ENCODE measurements around the gene DIP2B. TPM values are rescaled to one million over a fixed set of nuclear protein-coding genes. Genes with fewer than 3 reads are reported as not detected.

Gene DIP2B
- total and polyA plus RNA-seq, 2 donors from 2014 or later, result 4.6 to 23.3 TPM

DNA sequence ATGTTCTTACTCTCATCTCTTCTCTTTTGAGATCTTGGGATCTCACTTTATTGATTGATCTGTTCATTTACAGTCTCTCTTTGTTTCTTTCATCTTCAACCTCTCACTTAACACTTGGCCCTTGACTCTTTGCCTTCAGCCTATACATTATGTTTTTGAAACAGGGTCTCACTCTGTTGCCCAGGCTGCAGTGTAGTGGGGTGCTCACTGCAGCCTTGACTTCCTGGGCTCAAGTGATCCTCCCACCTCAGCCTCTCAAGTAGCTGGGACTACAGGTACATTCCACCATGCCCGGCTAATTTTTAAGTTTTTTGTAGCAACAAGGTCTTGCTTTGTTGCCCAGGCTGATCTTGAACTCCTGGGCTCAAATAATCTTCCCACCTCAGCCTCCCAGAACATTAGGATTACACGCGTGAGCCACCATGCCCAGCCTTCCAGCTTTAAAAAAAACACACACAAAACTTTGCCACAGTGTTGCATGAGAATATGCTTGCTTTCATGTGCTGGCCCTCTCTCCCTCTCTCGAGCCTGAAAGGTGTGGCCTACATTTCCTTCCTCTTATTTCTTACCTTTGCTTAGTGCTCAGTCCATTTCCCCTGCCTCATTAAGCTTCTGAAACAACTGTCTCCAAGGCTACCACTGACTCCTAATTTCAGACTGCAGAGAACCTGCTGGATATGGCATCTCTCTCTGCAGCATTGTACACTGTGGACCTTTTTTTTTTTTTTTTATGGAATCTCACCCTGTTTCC is 9.9 kb downstream of the DIP2B start:
- H3K9me3 ChIP-seq (ENCODE audit: control insufficient read depth in 2 of 3, insufficient read depth in 1 of 3, low read length in 3 of 3), result no peaks in the 10 kb centered on the region
- H3K36me3 ChIP-seq (ENCODE audit: control insufficient read depth in 2 of 3, insufficient read depth in 3 of 3, low read length in 3 of 3), result no peaks in the 10 kb centered on the region
- intact Hi-C loops (cut with DNase I), result no loop called here
- no peak for DNase-seq
- peaks cover 0 to 11% (median 0%) of the 10 kb centered on the region in 3 donors for H3K4me1 ChIP-seq (ENCODE audit: control insufficient read depth in 2 of 3, insufficient read depth in 2 of 3, low read depth in 1 of 3, low read length in 3 of 3)
- TF ChIP-seq, protein P1, sequence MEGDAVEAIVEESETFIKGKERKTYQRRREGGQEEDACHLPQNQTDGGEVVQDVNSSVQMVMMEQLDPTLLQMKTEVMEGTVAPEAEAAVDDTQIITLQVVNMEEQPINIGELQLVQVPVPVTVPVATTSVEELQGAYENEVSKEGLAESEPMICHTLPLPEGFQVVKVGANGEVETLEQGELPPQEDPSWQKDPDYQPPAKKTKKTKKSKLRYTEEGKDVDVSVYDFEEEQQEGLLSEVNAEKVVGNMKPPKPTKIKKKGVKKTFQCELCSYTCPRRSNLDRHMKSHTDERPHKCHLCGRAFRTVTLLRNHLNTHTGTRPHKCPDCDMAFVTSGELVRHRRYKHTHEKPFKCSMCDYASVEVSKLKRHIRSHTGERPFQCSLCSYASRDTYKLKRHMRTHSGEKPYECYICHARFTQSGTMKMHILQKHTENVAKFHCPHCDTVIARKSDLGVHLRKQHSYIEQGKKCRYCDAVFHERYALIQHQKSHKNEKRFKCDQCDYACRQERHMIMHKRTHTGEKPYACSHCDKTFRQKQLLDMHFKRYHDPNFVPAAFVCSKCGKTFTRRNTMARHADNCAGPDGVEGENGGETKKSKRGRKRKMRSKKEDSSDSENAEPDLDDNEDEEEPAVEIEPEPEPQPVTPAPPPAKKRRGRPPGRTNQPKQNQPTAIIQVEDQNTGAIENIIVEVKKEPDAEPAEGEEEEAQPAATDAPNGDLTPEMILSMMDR (IDR thresholded peaks at IDR 0.05; ENCODE audit: borderline replicate concordance, extremely low read depth, insufficient read depth), result no peak
- no peak for FAIRE-seq
- no peaks in the 10 kb centered on the region for H3K27me3 ChIP-seq (ENCODE audit: control insufficient read depth, insufficient read depth, low read length)
- no peak overlapping the region for H3K4me3 ChIP-seq (ENCODE audit: low read length in 3 of 3)
- no peak overlapping the region for H3K27ac ChIP-seq (ENCODE audit: low read depth in 2 of 2, low read length in 2 of 2)
- H3K9ac ChIP-seq (ENCODE audit: low read length in 3 of 3), result no peak overlapping the region

DNA sequence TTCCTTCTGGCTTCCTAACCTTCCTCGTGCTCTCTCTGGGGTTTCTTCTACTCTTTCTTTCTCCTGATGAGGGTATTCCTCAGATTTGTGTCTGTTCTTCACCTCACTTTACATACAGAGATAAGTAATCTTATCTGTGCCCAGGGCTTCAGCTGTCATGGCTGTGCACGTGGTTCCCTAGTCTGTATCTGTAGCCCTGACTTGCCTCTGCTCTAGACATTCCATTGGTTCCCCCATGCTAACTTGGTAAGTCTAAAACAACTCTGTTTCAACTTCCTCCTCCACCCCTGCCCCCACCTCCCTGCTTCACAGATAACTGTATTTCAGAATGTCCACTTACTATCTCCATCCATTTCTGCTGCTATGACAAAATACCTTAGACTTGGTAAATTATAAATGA is 10.8 kb downstream of the DIP2B start:
- Histone ChIP-seq H3K36me3 (ENCODE audit: control insufficient read depth in 2 of 3, insufficient read depth in 3 of 3, low read length in 3 of 3) (no peaks in the 10 kb centered on the region), H3K27me3 (ENCODE audit: control insufficient read depth, insufficient read depth, low read length) (no peaks in the 10 kb centered on the region), H3K27ac (ENCODE audit: low read depth in 2 of 2, low read length in 2 of 2) (no peak overlapping the region), H3K4me3 (ENCODE audit: low read length in 3 of 3) (no peak overlapping the region), H3K9ac (ENCODE audit: low read length in 3 of 3) (no peak overlapping the region), H3K9me3 (ENCODE audit: control insufficient read depth in 2 of 3, insufficient read depth in 1 of 3, low read length in 3 of 3) (no peaks in the 10 kb centered on the region), H3K4me1 (ENCODE audit: control insufficient read depth in 2 of 3, insufficient read depth in 2 of 3, low read depth in 1 of 3, low read length in 3 of 3) (peaks cover 0 to 11% (median 0%) of the 10 kb centered on the region in 3 donors)
- TF ChIP-seq, protein P1 (IDR thresholded peaks at IDR 0.05; ENCODE audit: borderline replicate concordance, extremely low read depth, insufficient read depth), result no peak
- DNase-seq (no peak), FAIRE-seq (no peak)
- intact Hi-C loops (cut with DNase I), result no loop called here

DNA sequence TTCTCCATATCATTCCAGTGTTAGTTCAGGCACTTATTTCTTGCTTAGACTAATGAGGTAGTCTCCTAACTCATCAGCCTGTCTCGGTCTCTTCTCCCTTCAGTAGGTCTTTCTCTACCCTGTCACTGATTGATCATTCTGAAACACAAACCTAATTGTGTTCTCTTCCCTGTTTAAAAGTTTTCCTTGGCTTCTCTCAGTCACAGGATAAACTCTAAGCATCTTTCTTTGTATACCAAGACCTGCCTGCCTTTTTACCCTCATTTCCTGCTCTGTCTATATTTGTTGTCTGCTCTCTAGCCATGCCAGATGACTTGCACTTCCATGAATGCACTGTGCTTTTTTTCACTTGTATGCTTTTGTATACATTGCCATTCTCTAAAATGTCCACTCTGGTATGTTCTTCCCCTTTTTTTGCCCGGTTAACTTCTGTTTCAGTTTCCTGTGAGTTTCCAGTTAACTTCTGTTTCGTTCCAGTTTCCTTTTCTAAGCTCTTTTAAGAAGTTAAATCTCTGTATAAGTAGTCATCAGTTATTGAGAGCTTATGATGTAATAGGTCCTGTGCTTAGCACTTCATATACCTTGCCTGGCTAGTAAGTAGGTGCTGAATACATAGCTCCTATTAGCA is 12.8 kb downstream of the DIP2B start:
- Histone ChIP-seq H3K4me1 (ENCODE audit: control insufficient read depth in 2 of 3, insufficient read depth in 2 of 3, low read depth in 1 of 3, low read length in 3 of 3) (peaks cover 0 to 11% (median 0%) of the 10 kb centered on the region in 3 donors), H3K9ac (ENCODE audit: low read length in 3 of 3) (no peak overlapping the region), H3K27me3 (ENCODE audit: control insufficient read depth, insufficient read depth, low read length) (no peaks in the 10 kb centered on the region), H3K36me3 (ENCODE audit: control insufficient read depth in 2 of 3, insufficient read depth in 3 of 3, low read length in 3 of 3) (no peaks in the 10 kb centered on the region), H3K27ac (ENCODE audit: low read depth in 2 of 2, low read length in 2 of 2) (peak overlapping the region in 1 of 2 donors; percentile 52), H3K9me3 (ENCODE audit: control insufficient read depth in 2 of 3, insufficient read depth in 1 of 3, low read length in 3 of 3) (no peaks in the 10 kb centered on the region), H3K4me3 (ENCODE audit: low read length in 3 of 3) (no peak overlapping the region)
- TF ChIP-seq, protein P1 (IDR thresholded peaks at IDR 0.05; ENCODE audit: borderline replicate concordance, extremely low read depth, insufficient read depth), result no peak
- intact Hi-C loops (cut with DNase I), result no loop called here
- no peak for DNase-seq
- no peak for FAIRE-seq
